Neural crest cell (in vitro differentiated cells): ENCODE results near the gene WDR54. TPM values are rescaled to one million over a fixed set of nuclear protein-coding genes. Genes with fewer than 3 reads are reported as not detected.

Experiments used
- DNase-seq: peaks from one replicate; pipeline ENCODE4 v3.0.0; 2021; ENCODE audit warnings: low read depth, mixed read lengths, low spot score
- H3K27ac Mint-ChIP-seq: one replicate; pipeline ENCODE4 v1.8.0; 2021; ENCODE audit warnings: mild to moderate bottlenecking, mixed read lengths; ENCODE audit not compliant: unreplicated experiment
- H3K27me3 Mint-ChIP-seq: 2 replicates; pipeline ENCODE4 v1.8.0; 2021; ENCODE audit warnings: low read depth, mild to moderate bottlenecking, mixed read lengths
- H3K36me3 Mint-ChIP-seq: 2 replicates; pipeline ENCODE4 v1.8.0; 2021; ENCODE audit warnings: low read depth, mild to moderate bottlenecking, mixed read lengths
- H3K4me1 Mint-ChIP-seq: 2 replicates; pipeline ENCODE4 v1.8.0; 2021; ENCODE audit warnings: mixed read lengths
- H3K4me3 Mint-ChIP-seq: one replicate; pipeline ENCODE4 v1.8.0; 2021; ENCODE audit warnings: mild to moderate bottlenecking, mixed read lengths
- H3K9me3 Mint-ChIP-seq: 2 replicates; pipeline ENCODE4 v1.8.0; 2021; ENCODE audit warnings: mixed read lengths
- total RNA-seq: library from RNA; stranded (reverse); gene quantifications from 2 replicates; pipeline ENCODE4 v1.2.1, GENCODE V29; 2021
- TF ChIP-seq, protein P1 (sequence below): fragments of 200-600 bp; sonication (generic); conservative IDR thresholded peaks from 2 replicates; pipeline ENCODE4 v1.5.0; 2021; ENCODE audit warnings: antibody characterized with exemption, mild to moderate bottlenecking

Gene WDR54
- total RNA-seq, 1 donor from 2014 or later, result 56.9 TPM

GRCh38 chr2:74414881-74415761 is 6.4 kb upstream of the WDR54 start:
- Mint-ChIP-seq H3K4me3 (no peak overlapping the region), H3K27me3 (no peaks in the 10 kb centered on the region), H3K27ac (no peak overlapping the region), H3K9me3 (no peaks in the 10 kb centered on the region), H3K36me3 (no peaks in the 10 kb centered on the region), H3K4me1 (no peaks in the 10 kb centered on the region)
- no peak for DNase-seq
- TF ChIP-seq, protein P1, sequence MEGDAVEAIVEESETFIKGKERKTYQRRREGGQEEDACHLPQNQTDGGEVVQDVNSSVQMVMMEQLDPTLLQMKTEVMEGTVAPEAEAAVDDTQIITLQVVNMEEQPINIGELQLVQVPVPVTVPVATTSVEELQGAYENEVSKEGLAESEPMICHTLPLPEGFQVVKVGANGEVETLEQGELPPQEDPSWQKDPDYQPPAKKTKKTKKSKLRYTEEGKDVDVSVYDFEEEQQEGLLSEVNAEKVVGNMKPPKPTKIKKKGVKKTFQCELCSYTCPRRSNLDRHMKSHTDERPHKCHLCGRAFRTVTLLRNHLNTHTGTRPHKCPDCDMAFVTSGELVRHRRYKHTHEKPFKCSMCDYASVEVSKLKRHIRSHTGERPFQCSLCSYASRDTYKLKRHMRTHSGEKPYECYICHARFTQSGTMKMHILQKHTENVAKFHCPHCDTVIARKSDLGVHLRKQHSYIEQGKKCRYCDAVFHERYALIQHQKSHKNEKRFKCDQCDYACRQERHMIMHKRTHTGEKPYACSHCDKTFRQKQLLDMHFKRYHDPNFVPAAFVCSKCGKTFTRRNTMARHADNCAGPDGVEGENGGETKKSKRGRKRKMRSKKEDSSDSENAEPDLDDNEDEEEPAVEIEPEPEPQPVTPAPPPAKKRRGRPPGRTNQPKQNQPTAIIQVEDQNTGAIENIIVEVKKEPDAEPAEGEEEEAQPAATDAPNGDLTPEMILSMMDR, result no peak

DNA sequence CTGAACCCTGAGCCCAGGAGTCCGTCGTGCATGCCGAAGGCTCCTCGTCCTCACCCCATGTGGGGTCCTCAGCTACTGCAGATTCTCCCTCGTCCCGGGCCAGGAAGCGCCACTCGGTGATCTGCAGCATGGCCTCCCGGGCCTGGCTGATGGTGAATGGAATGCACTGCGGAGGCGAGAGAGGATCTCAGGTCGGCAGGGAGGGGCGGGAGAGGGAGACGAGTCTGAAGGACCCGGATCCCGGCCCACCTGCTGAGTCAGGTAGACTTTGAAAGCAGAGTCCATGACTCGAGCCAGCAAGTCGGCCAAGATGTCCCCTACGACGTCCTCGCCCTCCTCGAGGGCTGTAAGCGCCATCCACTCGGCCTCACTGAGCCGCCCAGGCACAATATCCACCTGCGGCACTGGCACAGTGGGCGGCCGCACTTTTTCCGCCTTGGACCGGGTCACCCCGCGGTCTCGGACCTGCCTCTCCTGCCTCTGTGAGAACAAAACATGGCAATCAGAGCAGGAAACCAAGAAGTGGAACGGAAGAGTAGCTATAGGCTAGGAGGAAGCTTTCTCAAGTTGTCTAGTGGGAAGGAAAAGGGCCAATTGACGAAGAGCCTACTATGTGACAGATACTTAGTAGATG is 5.7 kb upstream of the WDR54 start:
- Mint-ChIP-seq H3K9me3 (no peaks in the 10 kb centered on the region), H3K36me3 (no peaks in the 10 kb centered on the region), H3K27me3 (no peaks in the 10 kb centered on the region), H3K4me3 (no peak overlapping the region), H3K27ac (no peak overlapping the region), H3K4me1 (peaks cover under 1% of the 10 kb centered on the region)
- DNase-seq, result no peak
- TF ChIP-seq, protein P1, result no peak

DNA sequence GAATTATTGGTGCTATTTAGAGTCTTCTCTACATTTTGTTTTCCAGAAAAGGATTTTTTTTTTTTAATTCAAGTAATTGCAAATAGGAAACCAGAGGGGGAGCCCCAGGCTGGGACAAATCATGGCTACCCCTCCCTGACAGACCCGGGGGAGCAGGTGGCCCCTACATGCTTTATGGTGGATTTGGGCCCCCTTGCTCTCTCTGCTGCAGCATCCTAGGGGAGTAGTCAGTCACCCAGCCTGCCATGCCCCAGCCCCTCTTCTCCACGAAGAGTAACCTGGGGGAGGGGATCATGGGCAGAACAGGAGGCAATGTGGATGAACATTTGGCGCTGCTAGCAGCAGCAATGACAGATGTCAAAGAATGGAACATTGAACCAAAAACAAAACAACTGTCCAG is 4.8 kb upstream of the WDR54 start:
- Mint-ChIP-seq H3K27me3 (peaks cover under 1% of the 10 kb centered on the region), H3K27ac (no peak overlapping the region), H3K4me1 (peaks cover 6% of the 10 kb centered on the region), H3K9me3 (no peaks in the 10 kb centered on the region), H3K4me3 (no peak overlapping the region), H3K36me3 (no peaks in the 10 kb centered on the region)
- TF ChIP-seq, protein P1, result no peak
- DNase-seq, result no peak

- Mint-ChIP-seq H3K4me3 (no peak overlapping the region), H3K4me1 (peaks cover 11% of the 10 kb centered on the region), H3K36me3 (no peaks in the 10 kb centered on the region), H3K27me3 (peaks cover 3% of the 10 kb centered on the region), H3K9me3 (no peaks in the 10 kb centered on the region), H3K27ac (no peak overlapping the region)
- no peak for DNase-seq
- TF ChIP-seq, protein P1, result no peak
Observed at GRCh38 chr2:74417197-74417596, 4.3 kb upstream of the WDR54 start.

- Mint-ChIP-seq H3K27ac (no peak overlapping the region), H3K4me1 (peaks cover 14% of the 10 kb centered on the region), H3K4me3 (peak overlapping the region; percentile 23), H3K36me3 (no peaks in the 10 kb centered on the region), H3K9me3 (no peaks in the 10 kb centered on the region), H3K27me3 (peaks cover 3% of the 10 kb centered on the region)
- TF ChIP-seq, protein P1, result no peak
- no peak for DNase-seq
Observed at GRCh38 chr2:74417763-74418162, 3.8 kb upstream of the WDR54 start.
